HG02588 (cell line): Measurements from ENCODE around the gene FPR2.
"Not testable (repeated sequence)": the region's sequence is repeated elsewhere in the genome, so short reads cannot be mapped to it uniquely, and the experiment has no call there.

Experiments used
- ATAC-seq: cut with Tn5 transposase; IDR thresholded peaks from one replicate; pipeline ENCODE4 v1.9.1; 2021; ENCODE audit warnings: mild to moderate bottlenecking, moderate library complexity; ENCODE audit not compliant: unreplicated experiment

The FPR2 gene

DNA sequence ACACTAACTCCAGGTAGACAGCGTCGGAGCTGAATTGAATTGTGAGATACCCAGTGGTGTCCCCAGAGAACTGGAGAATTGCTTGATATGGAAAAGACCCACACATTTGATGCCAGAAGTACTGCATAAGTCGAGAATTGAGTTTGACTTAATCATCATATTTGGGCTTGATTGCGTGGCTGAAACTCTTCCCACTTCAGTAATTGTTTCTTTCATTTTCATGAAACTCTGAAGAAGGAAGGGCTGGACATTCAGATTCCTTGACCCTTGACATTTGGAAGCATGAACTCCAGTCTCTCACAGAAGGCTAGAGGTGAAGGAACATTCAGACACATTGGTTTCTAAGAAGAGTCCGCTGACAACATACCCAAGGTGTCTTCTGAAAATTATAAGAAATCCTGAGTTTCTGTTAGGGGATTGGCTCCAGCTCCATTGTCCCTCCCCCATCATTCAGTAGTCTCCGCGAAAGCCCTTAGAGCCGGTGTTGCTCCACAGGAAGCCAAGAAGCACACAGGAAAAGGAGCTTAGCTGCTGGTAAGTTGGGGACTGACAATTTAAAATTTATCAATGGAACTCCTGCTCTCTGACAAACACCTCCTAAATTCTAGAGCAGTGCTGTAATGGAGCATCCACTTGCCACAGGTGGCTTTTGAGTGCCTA, at the start of gene FPR2:
Gene FPR2, plus strand, starts transcription at position 484 of the 660 bp plus-strand sequence. CDS start 7,479 bp downstream, outside the sequence.
- no peak for ATAC-seq

DNA sequence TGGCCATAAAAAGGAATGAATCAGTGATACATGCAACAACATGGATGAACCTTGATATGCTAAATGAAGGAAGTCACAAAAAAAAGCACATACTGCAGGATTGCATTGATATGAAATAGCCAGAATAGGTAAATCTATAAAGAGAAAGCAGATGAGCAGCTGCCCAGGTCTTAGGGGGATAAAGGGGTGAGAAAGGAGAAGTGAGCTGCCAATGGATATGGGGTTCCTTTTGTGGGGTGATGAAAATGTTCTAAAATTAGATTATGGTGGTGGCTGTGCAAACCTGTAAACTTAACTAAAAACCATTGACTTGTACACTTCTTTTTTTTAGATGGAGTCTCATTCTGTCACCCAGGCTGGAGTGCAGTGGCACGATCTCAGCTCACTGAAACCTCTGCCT, 49.3 kb upstream of the FPR2 start:
- no peak for ATAC-seq

DNA sequence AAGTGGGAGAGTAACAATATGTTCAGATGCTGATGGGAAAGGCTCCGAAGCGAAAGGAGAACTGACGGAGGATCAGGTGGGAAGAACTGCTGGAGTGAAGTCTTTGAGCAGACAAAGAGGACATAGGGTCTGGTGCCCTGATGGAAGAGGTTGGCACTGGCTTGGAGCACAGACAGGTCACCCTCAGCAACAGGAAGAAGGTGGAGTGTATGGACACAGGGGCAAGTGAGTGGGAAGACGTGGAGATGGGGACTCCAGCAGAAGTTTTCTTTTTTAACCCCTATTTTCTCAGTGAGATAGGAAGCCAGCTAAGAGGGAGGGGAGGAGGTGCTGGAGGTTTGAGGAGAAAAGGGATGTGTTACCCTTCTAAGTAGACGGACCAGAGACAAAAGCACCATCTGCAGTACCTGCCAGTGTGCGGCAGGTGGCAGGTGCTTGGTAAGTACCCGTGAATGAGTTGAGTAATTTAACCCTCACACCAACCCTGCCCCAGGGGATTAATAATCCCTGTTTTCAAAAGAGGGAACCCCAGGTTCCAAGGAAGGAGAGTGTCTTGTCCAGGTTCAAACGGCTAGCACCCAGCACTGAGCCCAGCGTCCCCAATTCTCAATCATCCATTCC, 48.4 kb upstream of the FPR2 start:
- ATAC-seq = no peak

DNA sequence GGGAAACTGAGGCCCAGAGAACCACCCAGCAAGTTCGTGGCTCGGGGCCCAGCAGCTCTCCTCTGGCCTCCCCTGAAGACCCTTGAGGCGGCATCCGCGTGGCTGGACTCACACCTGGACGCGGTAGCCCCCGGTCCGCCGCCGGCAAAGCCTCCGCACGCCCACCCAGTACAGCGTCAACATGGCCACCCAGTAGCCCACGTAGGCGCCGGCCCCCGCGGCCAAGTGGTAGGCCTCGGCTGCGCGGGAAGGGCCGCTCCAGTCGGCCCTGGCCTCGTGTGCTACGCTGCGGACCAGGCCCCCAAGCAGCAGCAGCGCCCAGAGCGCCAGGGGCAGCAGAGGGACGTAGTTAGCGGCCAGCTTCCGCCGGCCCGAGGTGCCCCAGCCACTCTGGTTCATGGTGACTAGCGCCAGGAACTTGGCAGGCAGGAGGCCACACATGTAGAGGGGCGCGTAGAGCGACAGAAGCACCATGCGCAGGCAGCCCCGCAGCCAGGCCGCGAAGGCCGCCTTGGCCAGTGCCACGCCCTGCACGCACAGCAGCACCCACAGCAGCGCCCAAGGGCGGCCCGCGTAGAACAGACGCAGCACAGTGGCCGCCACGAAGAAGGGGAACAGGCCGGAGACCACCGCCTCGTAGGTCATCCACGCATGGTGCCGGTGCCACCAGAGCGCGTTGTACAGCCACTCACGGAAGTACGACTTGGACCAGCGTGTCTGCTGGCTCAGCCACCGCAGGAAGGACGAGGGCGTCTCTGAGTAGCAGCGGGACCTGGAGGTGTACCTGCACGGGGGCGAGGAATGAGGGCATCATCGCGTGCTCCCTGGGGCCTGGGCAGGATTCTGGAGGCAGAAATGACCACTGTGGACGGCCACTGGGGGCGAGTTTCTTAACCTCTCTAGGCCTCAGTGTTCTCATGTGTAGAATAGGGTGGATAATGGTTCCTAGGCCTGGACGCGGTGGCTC, 47.4 kb upstream of the FPR2 start:
- no peak for ATAC-seq

DNA sequence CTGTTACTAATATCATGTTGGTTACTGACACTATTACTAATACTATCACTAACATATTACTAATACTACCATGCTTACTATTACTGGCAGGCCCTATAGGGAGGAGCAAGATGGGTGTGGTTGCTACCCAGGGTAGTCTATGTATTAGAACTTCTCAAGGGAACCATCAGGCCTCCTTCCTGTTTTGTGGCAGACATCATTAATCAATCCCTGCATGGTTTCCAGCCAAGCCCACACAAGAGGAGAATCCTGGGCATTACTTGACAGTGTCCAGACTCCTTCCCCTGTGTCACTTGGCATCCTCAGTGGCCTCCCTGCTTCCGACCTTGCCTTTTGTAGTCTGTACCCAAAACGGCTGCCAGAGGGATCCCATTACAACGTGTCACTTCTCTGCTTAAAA, 46.1 kb upstream of the FPR2 start:
- no peak for ATAC-seq

GRCh38 chr19:51715850-51716249, 45.1 kb upstream of the FPR2 start:
- no peak for ATAC-seq

GRCh38 chr19:51716925-51717324, 44.1 kb upstream of the FPR2 start:
- ATAC-seq = no peak

DNA sequence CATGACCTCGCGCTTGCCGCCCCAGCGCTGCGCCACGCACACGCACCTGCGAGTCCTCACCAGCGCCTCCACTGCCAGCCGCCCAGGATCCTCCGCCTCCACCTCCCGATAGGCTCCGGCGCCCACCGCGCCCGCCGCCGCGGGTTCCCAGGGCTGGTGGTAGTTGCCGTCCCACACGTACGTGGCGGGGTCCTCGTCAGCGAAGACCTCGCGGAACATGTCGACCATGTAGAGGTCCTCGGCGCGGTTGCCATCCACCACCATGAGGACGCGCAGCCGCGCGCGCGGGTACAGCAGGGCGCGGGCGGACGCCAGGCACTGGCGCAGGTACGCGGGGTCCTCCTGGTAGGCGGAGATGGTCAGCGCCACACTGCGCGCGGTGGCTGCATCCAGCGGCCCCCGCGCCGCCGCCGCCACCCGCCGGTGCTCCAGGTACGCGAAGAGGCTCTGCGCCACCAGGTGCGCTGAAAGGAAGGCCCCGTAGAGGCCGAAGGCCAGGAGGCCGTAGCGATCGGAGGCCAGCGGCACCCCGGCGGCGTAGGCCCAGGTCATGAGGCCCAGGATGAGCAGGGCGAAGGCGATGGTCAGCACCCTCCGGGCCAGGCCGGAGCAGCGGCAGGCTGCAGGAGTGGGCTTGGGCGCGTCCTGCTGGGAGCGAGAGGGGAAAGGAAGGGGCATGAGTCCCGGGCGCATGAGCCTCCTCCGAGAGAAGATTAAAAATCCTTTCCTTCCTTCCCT, 41.6 kb upstream of the FPR2 start:
- ATAC-seq = no peak

GRCh38 chr19:51721905-51722304, 39.1 kb upstream of the FPR2 start:
- no peak for ATAC-seq

GRCh38 chr19:51722492-51722891, 38.5 kb upstream of the FPR2 start:
- no peak for ATAC-seq

DNA sequence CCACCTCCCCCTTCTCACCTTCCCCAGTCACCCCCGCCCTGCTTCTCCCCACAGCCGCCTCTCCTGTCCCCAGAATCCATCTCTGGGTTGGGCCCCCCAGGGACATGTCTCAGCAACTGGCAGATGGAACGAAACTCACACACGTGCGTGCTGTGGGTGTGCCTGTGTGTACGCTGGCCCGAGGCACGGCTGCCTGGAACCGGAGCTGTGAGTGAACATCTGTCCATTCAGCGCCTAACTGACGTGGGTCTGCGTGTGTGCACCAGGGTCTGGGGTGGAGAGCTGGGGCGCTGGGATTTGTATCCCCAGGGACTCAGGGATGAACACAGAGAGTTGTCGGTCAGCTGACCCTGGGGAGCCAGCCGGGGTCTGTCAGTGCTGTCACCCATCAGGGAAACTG, 36.4 kb upstream of the FPR2 start:
- no peak for ATAC-seq

- ATAC-seq = no peak
These were observed 34.9 kb upstream of the FPR2 start for GRCh38 chr19:51726049-51726448.

DNA sequence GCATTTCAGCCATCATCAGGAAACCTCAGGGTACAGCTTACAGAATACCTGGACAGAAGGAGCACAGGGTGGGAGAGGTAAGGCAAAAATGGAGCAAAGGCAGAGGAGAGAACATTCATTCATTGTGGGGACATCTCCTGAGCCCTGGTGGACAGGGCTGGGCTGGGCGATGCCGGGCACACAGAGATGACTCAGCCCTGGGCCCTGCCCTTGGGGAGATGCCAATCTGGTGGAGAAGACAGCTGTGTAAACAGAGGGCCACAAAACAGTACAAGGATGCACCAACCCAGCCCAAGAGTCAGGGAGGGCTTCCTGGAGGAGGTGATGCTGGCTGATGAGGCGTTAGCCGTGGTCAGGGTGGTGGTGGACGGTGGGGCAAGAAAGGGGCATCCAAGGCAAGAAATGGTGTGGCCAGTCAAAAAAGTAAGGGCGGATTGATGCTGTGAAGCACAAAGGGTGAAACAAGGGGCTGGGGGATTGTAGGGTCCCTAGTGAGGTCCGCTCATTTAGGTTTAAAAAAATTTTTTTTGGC, 33.6 kb upstream of the FPR2 start:
- ATAC-seq = no peak

DNA sequence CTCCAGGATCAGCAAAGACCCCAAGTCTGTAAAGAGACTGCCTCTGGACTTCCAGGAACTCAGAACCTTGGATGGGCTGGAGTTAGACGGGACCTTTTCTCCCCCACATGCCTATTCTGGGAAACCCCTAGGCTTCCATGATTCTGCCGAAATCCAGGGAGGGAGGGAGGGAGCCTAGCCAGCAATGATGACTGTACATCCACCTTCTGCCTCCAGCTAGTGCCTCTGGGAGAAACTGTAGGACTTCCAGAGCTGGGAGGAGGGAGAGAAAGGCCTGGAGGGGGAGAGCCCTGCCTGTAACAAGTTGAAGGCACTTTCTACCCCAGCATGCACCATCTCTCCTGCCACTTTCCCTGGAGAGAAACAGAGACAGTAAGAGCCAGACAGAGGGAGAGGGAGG, 31.2 kb upstream of the FPR2 start:
- ATAC-seq = no peak

GRCh38 chr19:51733742-51734522, 27.0 kb upstream of the FPR2 start:
- ATAC-seq = no peak

DNA sequence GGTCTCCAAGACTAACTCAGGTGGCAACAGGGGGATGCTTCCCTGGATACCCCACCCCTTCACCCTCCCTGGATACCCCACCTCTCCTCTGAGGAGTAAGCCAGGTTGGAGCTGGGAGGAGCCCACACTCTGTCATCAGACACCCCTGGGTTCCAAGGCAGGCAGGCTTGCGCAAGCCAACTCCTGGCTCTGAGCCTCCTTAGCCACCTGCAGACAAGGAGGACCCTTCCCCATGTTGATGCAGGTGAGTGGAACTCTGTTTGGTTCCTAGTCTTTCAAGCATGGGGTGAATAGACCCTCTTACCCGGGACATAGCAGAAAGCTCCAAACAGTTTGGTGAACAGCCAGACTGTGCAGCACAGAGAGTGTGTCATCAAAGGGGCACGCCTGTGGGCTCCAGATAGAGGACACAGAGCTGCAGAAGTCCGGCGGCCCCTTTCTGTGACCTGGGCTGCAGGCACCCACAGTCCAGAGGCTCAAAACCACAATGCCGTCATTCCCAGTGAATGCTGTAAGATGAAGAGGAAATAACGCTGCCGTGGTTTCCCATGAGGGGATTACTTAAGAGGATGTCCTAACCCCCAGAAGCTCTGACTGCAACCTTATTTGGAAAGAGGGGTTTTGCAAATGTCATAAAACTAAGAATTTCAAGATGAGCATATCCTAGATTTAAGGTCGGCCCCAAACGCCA, 25.1 kb upstream of the FPR2 start:
- no peak for ATAC-seq

- ATAC-seq = no peak
These were observed 23.6 kb upstream of the FPR2 start for GRCh38 chr19:51737389-51737788.

- ATAC-seq = no peak
These were observed 23.1 kb upstream of the FPR2 start for GRCh38 chr19:51737924-51738323.

- not testable (repeated sequence) for ATAC-seq
These were observed 22.5 kb upstream of the FPR2 start for GRCh38 chr19:51738523-51738922.
